ENCODE data around the gene MMAB.

- no peak for TF ChIP-seq YY1 (IDR thresholded peaks at IDR 0.05; ENCODE audit: insufficient read depth, insufficient read length)
- no peak for TF ChIP-seq ZNF274 (IDR thresholded peaks at IDR 0.05; ENCODE audit: low read depth, low read length)
- no peak for TF ChIP-seq SUZ12 (IDR thresholded peaks at IDR 0.05; ENCODE audit: extremely low read depth, insufficient read depth, insufficient read length)
Observed at GRCh38 chr12:109560867-109561710, 12.2 kb downstream of the MMAB start.
